ENCODE results near the gene TFEB.
A peak's percentile ranks its signal among the peaks of the same experiment; 100 is the strongest.

TFEB gene

GRCh38 chr6:41735427-41736185 is at the start of gene TFEB:
TSS of gene TFEB (minus strand) at chr6:41735608. CDS start at chr6:41691213, 44,395 bp downstream.
- DNase-seq (ENCODE audit: low read depth): peak; percentile 93

- DNase-seq (ENCODE audit: low read depth): no peak
Observed at GRCh38 chr6:41784581-41785171, 49.3 kb upstream of the TFEB start.

- no peak for DNase-seq (ENCODE audit: low read depth)
Observed at GRCh38 chr6:41783106-41783780, 47.8 kb upstream of the TFEB start.

- no peak for DNase-seq (ENCODE audit: low read depth)
Observed at GRCh38 chr6:41781366-41781730, 45.9 kb upstream of the TFEB start.

- DNase-seq (ENCODE audit: low read depth): peak; percentile 40
Observed at GRCh38 chr6:41780551-41781365, 45.4 kb upstream of the TFEB start, which contains the start of gene PRICKLE4. TSS of gene PRICKLE4 (plus strand) at chr6:41780782. CDS start at chr6:41783474, 2,692 bp downstream.

GRCh38 chr6:41779788-41780550 is 44.6 kb upstream of the TFEB start, which contains the start of gene FRS3:
TSS of gene FRS3 (minus strand) at chr6:41779900. CDS start at chr6:41776987, 2,913 bp downstream.
- DNase-seq (ENCODE audit: low read depth): peak; percentile 94

- DNase-seq (ENCODE audit: low read depth): no peak
Observed at GRCh38 chr6:41779336-41779735, 43.9 kb upstream of the TFEB start.

- DNase-seq (ENCODE audit: low read depth): no peak
Observed at GRCh38 chr6:41778895-41779294, 43.5 kb upstream of the TFEB start.

- no peak for DNase-seq (ENCODE audit: low read depth)
Observed at GRCh38 chr6:41777551-41778285, 42.3 kb upstream of the TFEB start.

- no peak for DNase-seq (ENCODE audit: low read depth)
Observed at GRCh38 chr6:41775293-41775882, 40.0 kb upstream of the TFEB start.

- no peak for DNase-seq (ENCODE audit: low read depth)
Observed at GRCh38 chr6:41774841-41775240, 39.4 kb upstream of the TFEB start.

- no peak for DNase-seq (ENCODE audit: low read depth)
Observed at GRCh38 chr6:41771058-41771983, 35.9 kb upstream of the TFEB start.

GRCh38 chr6:41770381-41771057 is 35.1 kb upstream of the TFEB start:
- no peak for DNase-seq (ENCODE audit: low read depth)

GRCh38 chr6:41769376-41769775 is 34.0 kb upstream of the TFEB start:
- no peak for DNase-seq (ENCODE audit: low read depth)

GRCh38 chr6:41768545-41769308 is 33.3 kb upstream of the TFEB start:
- DNase-seq (ENCODE audit: low read depth): no peak

- DNase-seq (ENCODE audit: low read depth): peak; percentile 95
Observed at GRCh38 chr6:41767112-41767833, 31.9 kb upstream of the TFEB start.

- peak; percentile 42 for DNase-seq (ENCODE audit: low read depth)
Observed at GRCh38 chr6:41766043-41766664, 30.7 kb upstream of the TFEB start.

Data from ELR (cell line).